Measurements from ENCODE around the gene RBP2. TPM values are rescaled to one million over a fixed set of nuclear protein-coding genes. Genes with fewer than 3 reads are reported as not detected.

RBP2 gene
- total RNA-seq, 2 experiments from 2014 or later: not detected

DNA sequence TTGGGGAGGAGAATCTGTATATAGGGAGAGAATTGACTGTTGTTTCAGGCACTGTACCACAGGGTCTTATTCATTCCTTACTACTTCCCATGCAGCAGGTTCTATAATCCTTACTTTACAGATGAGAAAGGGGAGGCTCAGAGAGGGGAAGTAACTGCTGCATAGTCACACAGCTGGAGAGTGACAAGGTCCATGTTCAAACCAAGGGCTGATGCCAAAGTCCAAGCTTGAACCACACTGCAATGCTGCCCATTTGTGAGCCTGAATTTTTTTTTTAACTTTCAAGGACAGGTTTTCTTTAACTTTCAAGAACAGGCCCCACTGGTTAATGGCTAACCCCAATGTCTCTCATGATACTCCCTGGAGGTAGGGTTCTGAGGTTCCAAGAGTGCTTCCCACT is 26.2 kb downstream of the RBP2 start:
- Histone ChIP-seq H3K79me2 (ENCODE audit: insufficient read depth, low read depth, low read length) (no peaks in the 10 kb centered on the region), H3K4me1 (ENCODE audit: insufficient read depth, low read length, poor library complexity, severe bottlenecking) (no peaks in the 10 kb centered on the region), H2AFZ (ENCODE audit: low read length) (no peak overlapping the region), H3K4me3 (ENCODE audit: low read depth, low read length, poor library complexity, severe bottlenecking) (no peak overlapping the region), H3K4me2 (ENCODE audit: low read length) (no peak overlapping the region), H4K20me1 (ENCODE audit: insufficient read depth, low read length) (no peaks in the 10 kb centered on the region), H3K27ac (ENCODE audit: low read depth, low read length, poor library complexity, severe bottlenecking) (no peak overlapping the region), H3K9me2 (ENCODE audit: insufficient read depth, low read length) (no peaks in the 10 kb centered on the region), H3K36me3 (ENCODE audit: insufficient read depth, low read length) (no peaks in the 10 kb centered on the region), H3K9me3 (ENCODE audit: low read length) (no peaks in the 10 kb centered on the region)
- no TSS peak for BruUV-seq (replicated peaks)
- intact Hi-C loops (cut with micrococcal nuclease; ENCODE audit: unreplicated experiment): no loop called here
- ChIA-PET POLR2A (no interaction called here), CTCF (ENCODE audit: unreplicated experiment) (no interaction called here)
- DNase-seq (ENCODE audit: low spot score): no peak
- TF ChIP-seq EZH2phosphoT487 (IDR thresholded peaks at IDR 0.05; ENCODE audit: borderline replicate concordance, low read depth, low read length): no peak
- TF ChIP-seq, protein P1, sequence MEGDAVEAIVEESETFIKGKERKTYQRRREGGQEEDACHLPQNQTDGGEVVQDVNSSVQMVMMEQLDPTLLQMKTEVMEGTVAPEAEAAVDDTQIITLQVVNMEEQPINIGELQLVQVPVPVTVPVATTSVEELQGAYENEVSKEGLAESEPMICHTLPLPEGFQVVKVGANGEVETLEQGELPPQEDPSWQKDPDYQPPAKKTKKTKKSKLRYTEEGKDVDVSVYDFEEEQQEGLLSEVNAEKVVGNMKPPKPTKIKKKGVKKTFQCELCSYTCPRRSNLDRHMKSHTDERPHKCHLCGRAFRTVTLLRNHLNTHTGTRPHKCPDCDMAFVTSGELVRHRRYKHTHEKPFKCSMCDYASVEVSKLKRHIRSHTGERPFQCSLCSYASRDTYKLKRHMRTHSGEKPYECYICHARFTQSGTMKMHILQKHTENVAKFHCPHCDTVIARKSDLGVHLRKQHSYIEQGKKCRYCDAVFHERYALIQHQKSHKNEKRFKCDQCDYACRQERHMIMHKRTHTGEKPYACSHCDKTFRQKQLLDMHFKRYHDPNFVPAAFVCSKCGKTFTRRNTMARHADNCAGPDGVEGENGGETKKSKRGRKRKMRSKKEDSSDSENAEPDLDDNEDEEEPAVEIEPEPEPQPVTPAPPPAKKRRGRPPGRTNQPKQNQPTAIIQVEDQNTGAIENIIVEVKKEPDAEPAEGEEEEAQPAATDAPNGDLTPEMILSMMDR (conservative IDR thresholded peaks at IDR 0.05; ENCODE audit: low read length): no peak

DNA sequence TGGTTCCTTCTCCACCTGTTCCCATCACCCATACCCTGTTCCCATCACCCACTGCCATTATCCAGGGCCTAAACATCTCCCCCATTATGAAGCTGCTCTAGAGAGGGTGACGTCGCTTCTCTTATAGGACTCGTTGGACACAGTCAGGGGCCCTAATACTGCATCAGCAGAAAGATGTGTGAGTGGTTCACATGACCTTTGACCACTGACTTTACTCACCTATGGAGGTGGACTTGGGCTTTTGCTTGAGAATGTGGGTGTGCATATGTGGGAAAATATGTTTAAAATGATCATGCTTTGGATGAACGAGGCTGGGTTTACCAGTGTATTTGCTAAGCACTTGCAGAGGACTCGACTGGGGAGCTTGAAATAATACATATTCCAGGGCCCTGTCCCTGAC is 26.8 kb downstream of the RBP2 start:
- ChIA-PET POLR2A (no interaction called here), CTCF (ENCODE audit: unreplicated experiment) (no interaction called here)
- Histone ChIP-seq H3K79me2 (ENCODE audit: insufficient read depth, low read depth, low read length) (no peaks in the 10 kb centered on the region), H4K20me1 (ENCODE audit: insufficient read depth, low read length) (no peaks in the 10 kb centered on the region), H3K9me3 (ENCODE audit: low read length) (no peaks in the 10 kb centered on the region), H3K4me3 (ENCODE audit: low read depth, low read length, poor library complexity, severe bottlenecking) (no peak overlapping the region), H3K9me2 (ENCODE audit: insufficient read depth, low read length) (no peaks in the 10 kb centered on the region), H3K4me1 (ENCODE audit: insufficient read depth, low read length, poor library complexity, severe bottlenecking) (no peaks in the 10 kb centered on the region), H2AFZ (ENCODE audit: low read length) (no peak overlapping the region), H3K4me2 (ENCODE audit: low read length) (no peak overlapping the region), H3K36me3 (ENCODE audit: insufficient read depth, low read length) (no peaks in the 10 kb centered on the region), H3K27ac (ENCODE audit: low read depth, low read length, poor library complexity, severe bottlenecking) (no peak overlapping the region)
- intact Hi-C loops (cut with micrococcal nuclease; ENCODE audit: unreplicated experiment): no loop called here
- no peak for TF ChIP-seq EZH2phosphoT487 (IDR thresholded peaks at IDR 0.05; ENCODE audit: borderline replicate concordance, low read depth, low read length)
- TF ChIP-seq, protein P1 (conservative IDR thresholded peaks at IDR 0.05; ENCODE audit: low read length): no peak
- no TSS peak for BruUV-seq (replicated peaks)
- DNase-seq (ENCODE audit: low spot score): no peak

- DNase-seq (ENCODE audit: low spot score): no peak
- no peaks in the 10 kb centered on the region for H3K4me1 ChIP-seq (ENCODE audit: insufficient read depth, low read length, poor library complexity, severe bottlenecking)
- ChIA-PET POLR2A (no interaction called here), CTCF (ENCODE audit: unreplicated experiment) (no interaction called here)
- H3K27ac ChIP-seq (ENCODE audit: low read depth, low read length, poor library complexity, severe bottlenecking): no peak overlapping the region
- H3K4me3 ChIP-seq (ENCODE audit: low read depth, low read length, poor library complexity, severe bottlenecking): no peak overlapping the region
- no peak overlapping the region for H3K4me2 ChIP-seq (ENCODE audit: low read length)
- no peaks in the 10 kb centered on the region for H3K79me2 ChIP-seq (ENCODE audit: insufficient read depth, low read depth, low read length)
- H3K9me3 ChIP-seq (ENCODE audit: low read length): no peaks in the 10 kb centered on the region
- no peaks in the 10 kb centered on the region; the same call in 1 of the 2 replicates for H4K20me1 ChIP-seq (ENCODE audit: insufficient read depth, low read length)
- intact Hi-C loops (cut with micrococcal nuclease; ENCODE audit: unreplicated experiment): no loop called here
- no peak overlapping the region for H2AFZ ChIP-seq (ENCODE audit: low read length)
- TF ChIP-seq, protein P1 (conservative IDR thresholded peaks at IDR 0.05; ENCODE audit: low read length): no peak
- no peak for TF ChIP-seq EZH2phosphoT487 (IDR thresholded peaks at IDR 0.05; ENCODE audit: borderline replicate concordance, low read depth, low read length)
- H3K36me3 ChIP-seq (ENCODE audit: insufficient read depth, low read length): no peaks in the 10 kb centered on the region
- H3K9me2 ChIP-seq (ENCODE audit: insufficient read depth, low read length): no peaks in the 10 kb centered on the region
- BruUV-seq (replicated peaks): no TSS peak
These were observed 28.2 kb downstream of the RBP2 start for GRCh38 chr3:139448104-139448503.

All from OCI-LY7 (cell line).